HG03139 (cell line): Measurements from ENCODE around the gene CCDC106.
A peak's percentile ranks its signal among the peaks of the same experiment; 100 is the strongest.

Source experiments
- ATAC-seq: cut with Tn5 transposase; IDR thresholded peaks from one replicate; pipeline ENCODE4 v1.9.1; 2021; ENCODE audit not compliant: unreplicated experiment

The CCDC106 gene

GRCh38 chr19:55635334-55635717 lies 12.7 kb upstream of the CCDC106 start:
- no peak for ATAC-seq

DNA sequence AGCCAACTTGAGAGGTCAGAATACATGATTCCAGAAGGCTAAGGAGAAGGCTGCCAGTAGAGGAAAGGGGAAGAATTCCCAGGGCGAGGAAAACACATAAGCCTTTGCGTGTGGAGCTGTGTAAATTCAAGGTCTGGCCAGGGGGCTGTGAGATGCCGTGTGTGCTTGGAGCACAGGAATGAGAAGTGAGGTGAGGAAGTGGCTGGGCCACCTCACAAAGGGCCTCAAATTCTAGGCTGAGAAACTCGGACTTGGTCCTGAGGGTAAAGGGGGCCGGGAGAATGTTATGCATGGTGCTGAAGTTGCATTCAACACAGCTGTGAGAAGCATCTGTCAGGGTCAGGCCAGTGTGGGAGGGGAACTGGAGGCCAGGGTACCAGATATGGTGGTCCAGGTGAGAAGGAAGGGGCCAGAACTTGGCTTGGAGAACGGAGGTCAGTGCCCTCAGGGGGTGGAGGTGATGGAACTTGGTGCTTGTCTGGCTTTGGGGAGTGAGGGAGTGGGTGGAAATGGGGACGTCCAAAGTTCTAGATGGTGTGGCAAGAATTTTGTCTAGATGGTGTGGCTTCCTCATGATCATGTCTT lies 12.1 kb upstream of the CCDC106 start:
- ATAC-seq: no peak

GRCh38 chr19:55636723-55637122 lies 11.3 kb upstream of the CCDC106 start:
- no peak for ATAC-seq

DNA sequence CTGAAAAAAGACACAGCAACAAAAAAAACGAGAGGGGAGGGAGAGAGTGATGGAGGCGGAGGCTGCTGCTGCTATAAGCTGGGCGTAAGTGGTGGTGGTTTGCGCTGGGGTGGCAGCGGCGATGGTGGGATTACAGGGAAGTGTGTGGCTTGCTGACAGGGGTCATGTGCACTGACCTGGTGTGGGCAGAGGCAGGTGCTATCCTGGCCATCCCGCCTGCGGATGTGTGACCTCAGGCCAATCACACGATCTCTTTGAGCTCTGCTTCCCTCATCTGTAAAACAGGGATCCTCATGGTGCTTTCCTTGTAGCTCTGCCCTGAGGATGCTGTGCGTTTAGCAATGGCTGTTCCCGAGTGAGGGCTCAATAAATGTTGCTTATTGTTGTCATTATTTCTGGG lies 10.5 kb upstream of the CCDC106 start:
- no peak for ATAC-seq

DNA sequence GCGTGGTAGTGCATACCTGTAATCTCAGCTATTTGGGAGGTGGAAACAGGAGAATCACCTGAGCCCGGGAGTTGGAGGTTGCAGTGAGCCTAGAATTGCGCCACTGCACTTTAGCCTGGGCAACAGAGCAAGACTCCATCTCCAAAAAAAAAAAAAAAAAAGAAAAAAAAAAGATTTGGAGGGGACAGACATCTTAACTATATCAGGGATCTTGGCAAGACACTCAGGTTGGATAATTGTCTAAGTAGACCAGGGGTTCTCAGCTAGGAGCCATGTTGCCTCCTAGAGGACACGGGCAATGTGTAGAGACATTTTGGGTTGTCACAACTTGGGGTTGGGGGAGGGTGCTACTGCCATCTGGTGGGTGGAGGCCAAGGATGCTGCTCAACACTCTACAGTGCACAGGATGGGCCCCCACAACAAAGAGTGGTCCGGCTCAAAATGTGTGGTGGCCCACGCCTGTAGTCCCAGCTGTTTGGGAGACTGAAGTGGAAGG lies 9.1 kb upstream of the CCDC106 start:
- ATAC-seq: no peak

DNA sequence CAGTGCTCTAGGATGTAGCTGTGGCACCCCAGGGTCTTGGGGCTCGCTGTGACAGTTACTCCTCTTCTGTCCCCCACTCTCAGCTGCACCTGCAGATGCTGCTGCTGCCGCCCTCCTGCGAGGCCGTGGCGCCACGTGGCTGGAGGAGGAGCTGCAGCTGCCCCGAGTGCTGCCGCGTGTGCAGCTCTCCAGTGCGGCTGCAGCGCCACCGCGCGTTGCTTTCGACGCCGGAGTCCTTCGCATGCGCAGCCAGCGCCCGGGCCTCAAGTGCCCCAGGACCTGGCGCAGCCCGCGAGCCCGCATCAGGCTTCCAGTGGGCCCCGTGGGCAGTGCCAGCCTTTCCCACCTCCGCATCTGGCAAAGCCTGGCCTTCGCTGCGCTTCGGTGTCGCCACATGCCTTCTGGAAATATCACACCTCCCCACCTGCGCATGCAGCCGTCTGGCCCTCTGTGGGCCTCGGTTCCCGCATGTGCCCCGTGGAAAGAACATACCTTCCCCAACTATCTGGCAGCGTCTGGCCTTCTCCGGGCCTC lies 7.9 kb upstream of the CCDC106 start:
- no peak for ATAC-seq

GRCh38 chr19:55640577-55641425 lies 7.2 kb upstream of the CCDC106 start, which contains the start of gene ZNF580:
Gene ZNF580, plus strand, starts transcription at chr19:55641002. Its CDS starts 1,507 bp downstream, at chr19:55642509.
- ATAC-seq: no peak

- ATAC-seq: no peak
These were observed 6.4 kb upstream of the CCDC106 start for GRCh38 chr19:55641426-55642152.

DNA sequence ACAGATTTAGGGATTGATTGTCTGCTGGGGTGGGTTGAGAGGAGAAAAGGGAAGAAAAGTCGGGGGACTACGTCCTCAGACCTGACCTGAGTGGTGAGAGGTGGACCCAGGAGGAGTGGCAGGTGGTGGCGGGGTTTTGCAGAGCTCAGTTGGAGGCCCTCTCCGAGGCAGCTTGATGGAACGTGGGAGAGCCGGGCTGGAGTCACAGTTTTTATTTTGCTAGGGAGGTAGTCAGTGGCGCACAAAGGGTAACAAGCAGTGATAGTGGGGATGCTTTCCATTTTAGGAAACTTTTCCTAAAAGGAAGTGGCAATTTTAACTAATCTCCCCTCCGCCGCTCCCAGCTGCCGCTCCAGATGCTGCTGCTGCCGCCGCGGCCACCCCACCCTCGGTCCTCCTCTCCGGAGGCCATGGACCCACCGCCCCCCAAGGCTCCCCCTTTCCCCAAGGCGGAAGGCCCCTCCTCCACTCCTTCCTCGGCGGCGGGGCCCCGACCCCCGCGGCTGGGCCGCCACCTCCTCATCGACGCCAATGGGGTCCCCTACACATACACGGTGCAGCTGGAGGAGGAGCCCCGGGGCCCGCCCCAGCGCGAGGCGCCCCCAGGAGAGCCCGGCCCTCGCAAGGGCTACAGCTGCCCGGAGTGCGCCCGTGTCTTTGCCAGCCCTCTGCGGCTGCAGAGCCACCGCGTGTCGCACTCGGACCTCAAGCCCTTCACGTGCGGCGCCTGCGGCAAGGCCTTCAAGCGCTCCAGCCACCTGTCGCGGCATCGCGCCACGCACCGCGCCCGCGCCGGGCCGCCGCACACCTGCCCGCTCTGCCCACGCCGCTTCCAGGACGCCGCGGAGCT lies 5.6 kb upstream of the CCDC106 start:
- ATAC-seq: no peak

DNA sequence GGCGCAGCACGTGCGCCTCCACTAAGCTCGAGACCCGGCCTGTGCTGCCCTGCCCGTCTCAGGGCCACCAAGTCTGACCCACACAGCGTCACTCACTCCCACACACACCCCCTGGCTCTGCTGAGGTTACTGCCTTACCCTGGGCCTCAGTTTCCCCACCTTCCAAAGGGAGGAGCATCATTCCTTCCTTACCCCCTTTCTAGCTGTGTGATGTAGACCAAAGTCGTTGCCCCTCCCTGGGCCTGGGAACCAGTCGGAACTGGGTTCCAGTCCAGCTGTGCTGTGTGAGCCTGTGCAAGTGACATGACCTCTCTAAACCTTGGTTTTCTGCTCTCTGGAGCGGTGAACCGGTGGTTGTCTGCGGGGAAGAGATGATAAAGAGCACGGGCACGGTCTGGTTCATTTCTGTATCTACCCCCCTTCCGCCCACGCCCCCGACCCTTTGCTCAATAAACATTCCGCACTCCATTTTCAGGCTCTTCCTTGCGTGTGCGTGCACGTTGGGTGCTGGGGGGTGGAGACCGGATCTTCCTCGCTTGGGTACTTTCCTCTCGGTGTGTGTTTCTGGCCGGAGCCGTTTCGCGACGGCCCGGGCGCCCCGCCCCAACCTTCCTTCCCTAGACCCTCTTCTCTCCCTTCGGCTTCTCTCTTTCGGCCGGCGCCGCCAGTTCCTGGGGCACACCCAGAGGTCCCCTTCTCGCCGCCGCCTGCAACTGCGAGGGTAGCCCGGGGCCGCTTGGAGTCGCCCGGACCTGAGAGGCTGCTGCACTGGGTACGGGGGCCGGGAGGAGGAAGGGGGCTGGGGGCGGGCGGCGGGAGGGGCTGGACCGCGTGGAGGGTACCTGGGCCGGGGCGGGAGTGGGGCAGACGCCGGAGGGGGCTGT lies 4.8 kb upstream of the CCDC106 start, which contains the start of gene ZNF581:
ZNF581 (plus strand) TSS at position 647 of the 884 bp plus-strand sequence. CDS start 923 bp downstream, outside the sequence.
- ATAC-seq: peak; percentile 32

DNA sequence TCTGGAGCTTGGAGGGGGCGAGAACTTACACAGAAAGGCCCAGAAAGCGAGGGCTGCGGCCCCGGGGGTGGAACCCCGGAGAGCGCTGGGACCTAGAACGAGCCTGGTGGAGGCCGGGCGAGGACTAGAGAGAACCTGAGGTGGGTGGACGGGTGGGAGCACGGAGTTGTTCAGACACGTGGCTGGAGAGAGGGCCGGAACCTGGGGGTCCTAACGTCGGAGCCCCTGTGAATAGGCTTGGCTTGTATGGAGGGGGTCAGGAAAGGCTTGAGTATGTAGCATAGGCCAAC lies 4.2 kb upstream of the CCDC106 start:
- ATAC-seq: no peak

GRCh38 chr19:55644191-55644833 lies 3.7 kb upstream of the CCDC106 start:
- no peak for ATAC-seq

DNA sequence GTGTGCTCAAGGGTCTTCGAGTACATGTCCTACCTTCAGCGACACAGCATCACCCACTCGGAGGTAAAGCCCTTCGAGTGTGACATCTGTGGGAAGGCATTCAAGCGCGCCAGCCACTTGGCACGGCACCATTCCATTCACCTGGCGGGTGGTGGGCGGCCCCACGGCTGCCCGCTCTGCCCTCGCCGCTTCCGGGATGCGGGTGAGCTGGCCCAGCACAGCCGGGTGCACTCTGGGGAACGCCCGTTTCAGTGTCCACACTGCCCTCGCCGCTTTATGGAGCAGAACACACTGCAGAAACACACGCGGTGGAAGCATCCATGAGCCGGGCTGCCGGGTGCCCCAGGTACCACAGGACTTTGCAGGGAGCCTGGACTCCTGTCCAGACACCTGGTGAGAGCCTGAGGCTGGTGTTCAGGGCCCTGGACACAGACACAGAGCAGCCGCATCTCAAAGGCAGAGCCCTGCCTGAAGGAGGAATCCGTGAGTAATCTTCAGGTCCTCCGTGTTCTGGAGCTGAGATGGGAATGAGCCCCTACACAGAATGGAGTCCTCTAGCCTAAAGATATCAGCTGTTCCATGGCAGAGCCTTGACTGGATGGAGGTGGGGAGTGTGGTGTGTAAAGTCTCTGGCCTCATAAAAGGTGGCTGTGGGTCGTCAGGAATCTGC lies 3.0 kb upstream of the CCDC106 start:
- ATAC-seq: no peak

DNA sequence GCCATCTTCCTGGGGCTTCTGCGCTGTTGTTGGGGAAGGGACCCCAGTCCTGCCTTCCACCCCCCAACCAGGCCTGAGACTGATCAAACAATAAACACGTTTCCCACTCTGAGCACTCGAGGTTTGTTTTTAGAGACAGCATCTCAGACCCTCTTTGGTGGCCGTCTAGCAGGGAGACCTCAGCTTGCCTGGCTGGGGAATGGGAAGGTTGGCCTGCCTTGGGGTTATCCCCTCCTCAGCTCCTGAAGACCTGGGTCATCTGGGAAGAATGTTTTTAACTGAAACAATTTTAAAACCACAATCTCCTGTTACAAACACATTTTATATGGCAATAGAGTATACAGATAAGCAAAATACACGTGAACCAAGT lies 2.5 kb upstream of the CCDC106 start:
- ATAC-seq: no peak

DNA sequence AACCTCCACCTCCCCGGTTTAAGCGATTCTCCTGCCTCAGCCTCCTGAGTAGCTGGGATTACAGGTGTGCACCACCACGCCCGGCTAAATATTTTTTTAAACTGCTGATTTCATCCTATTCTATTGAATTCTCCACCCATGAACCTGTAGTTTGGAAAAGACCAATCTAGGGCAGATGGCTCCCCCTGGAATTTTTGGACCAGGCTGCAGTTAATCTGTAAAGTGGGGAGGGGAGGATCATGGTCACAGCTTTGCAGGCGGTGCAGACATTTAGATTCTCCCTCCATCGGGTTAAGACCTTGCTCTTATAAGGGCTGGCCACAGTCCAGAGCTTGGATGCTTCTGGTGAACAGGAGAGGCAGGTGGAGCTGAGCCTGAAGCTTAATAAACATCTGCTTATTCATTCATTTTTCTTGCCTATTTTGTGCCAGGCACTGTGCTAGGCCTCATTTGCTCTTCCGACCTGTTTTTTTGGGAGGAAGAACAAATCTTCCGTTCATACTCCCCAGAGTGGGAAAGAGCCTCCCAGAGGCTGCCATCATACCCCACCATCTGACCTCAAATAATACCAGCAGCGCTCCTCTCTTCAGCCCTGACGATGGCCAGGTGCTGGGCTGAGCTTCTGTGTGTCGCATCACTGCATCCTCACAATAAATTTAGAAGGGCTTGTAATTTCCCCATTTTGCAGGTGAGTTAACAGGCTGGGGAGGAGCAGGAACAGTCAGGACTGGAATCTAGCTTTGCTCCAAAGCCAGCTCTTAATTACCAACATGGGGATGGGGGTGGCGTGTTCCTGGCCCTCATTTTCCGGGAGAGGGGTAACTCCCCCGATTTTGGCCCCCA lies 902 bp upstream of the CCDC106 start:
- no peak for ATAC-seq

GRCh38 chr19:55648585-55649267 lies 714 bp downstream of the CCDC106 start:
- no peak for ATAC-seq
